SK-N-SH (cell line): ENCODE data around the gene PDE8A.

Source experiments
- FOXM1 ChIP-seq: IDR thresholded peaks from 2 replicates; pipeline ENCODE4 v1.4.0; 2012; ENCODE audit warnings: low read depth, mild to moderate bottlenecking
- GATA2 ChIP-seq: sonication (generic); formaldehyde crosslinking; IDR thresholded peaks from 2 replicates; pipeline ENCODE4 v1.5.0; 2020; ENCODE audit warnings: mild to moderate bottlenecking, missing genetic modification reagents
- POLR2AphosphoS5 ChIP-seq: IDR thresholded peaks from 2 replicates; pipeline ENCODE4 v1.6.1; 2012; ENCODE audit warnings: low read depth, low read length
- TAF1 ChIP-seq: IDR thresholded peaks from 2 replicates; pipeline ENCODE4 v1.6.1; 2012; ENCODE audit warnings: low read depth, mild to moderate bottlenecking, low read length, moderate library complexity, borderline replicate concordance
- TEAD4 ChIP-seq: IDR thresholded peaks from 2 replicates; pipeline ENCODE4 v1.4.0; 2012; ENCODE audit warnings: mild to moderate bottlenecking, borderline replicate concordance; ENCODE audit not compliant: insufficient read depth
- TF ChIP-seq, protein P1 (sequence below): fragments of 150-350 bp; IDR thresholded peaks from 2 replicates; pipeline ENCODE4 v1.6.1; 2017; ENCODE audit warnings: antibody characterized with exemption, low read length, low read depth, borderline replicate concordance

GRCh38 chr15:84938726-84939125 is 42.9 kb upstream of the PDE8A start:
- TF ChIP-seq FOXM1 (no peak), POLR2AphosphoS5 (no peak), TEAD4 (no peak), TAF1 (no peak), GATA2 (CRISPR knock-in tag) (no peak)
- TF ChIP-seq, protein P1, sequence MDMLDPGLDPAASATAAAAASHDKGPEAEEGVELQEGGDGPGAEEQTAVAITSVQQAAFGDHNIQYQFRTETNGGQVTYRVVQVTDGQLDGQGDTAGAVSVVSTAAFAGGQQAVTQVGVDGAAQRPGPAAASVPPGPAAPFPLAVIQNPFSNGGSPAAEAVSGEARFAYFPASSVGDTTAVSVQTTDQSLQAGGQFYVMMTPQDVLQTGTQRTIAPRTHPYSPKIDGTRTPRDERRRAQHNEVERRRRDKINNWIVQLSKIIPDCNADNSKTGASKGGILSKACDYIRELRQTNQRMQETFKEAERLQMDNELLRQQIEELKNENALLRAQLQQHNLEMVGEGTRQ, result no peak
